Skeletal muscle cell (primary cell): ENCODE data around the gene RNF31.
A peak's percentile ranks its signal among the peaks of the same experiment; 100 is the strongest.

Experiments
- DNase-seq: peaks from one replicate; pipeline ENCODE4 v3.0.0-alpha.2; 2010; ENCODE audit warnings: low read depth
- H3K4me3 ChIP-seq: 2 replicates; pipeline ENCODE4 v1.5.1; 2011; ENCODE audit warnings: low read depth, mild to moderate bottlenecking, control low read depth, low read length, moderate library complexity

The RNF31 gene

DNA sequence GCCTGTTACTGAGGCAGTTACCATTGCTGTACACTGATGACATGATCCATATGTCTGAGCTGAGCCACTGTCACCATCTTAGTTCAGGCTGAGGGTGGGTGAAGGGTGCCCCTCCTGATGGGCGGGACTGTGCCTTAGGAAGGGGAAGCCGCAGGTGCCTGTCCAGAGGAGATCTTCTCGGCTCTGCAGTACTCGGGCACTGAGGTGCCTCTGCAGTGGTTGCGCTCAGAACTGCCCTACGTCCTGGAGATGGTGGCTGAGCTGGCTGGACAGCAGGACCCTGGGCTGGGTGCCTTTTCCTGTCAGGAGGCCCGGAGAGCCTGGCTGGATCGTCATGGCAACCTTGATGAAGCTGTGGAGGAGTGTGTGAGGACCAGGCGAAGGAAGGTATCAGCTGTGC, 3.7 kb downstream of the RNF31 start:
- no peak overlapping the region for H3K4me3 ChIP-seq

DNA sequence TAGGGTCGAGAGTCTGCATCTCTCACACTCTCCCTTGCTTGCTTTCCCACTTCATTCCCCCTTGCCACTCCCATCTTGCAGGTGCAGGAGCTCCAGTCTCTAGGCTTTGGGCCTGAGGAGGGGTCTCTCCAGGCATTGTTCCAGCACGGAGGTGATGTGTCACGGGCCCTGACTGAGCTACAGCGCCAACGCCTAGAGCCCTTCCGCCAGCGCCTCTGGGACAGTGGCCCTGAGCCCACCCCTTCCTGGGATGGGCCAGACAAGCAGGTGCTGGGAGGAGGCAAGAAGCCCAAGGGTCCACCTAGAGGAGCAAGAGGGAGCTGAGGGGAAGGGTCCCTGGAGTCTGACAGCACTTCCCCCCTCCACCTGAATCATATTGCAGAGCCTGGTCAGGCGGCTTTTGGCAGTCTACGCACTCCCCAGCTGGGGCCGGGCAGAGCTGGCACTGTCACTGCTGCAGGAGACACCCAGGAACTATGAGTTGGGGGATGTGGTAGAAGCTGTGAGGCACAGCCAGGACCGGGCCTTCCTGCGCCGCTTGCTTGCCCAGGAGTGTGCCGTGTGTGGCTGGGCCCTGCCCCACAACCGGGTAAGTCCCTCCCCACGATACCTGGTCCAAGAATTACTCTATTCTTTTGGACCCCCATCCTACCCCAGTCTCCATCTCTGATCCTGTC, 4.2 kb downstream of the RNF31 start:
- no peak for DNase-seq
- H3K4me3 ChIP-seq: no peak overlapping the region

More for the DNA sequence above, 3.7 kb downstream of the RNF31 start:
- no peak for DNase-seq

GRCh38 chr14:24155100-24155499, 7.8 kb downstream of the RNF31 start:
- DNase-seq: no peak
- H3K4me3 ChIP-seq: no peak overlapping the region

DNA sequence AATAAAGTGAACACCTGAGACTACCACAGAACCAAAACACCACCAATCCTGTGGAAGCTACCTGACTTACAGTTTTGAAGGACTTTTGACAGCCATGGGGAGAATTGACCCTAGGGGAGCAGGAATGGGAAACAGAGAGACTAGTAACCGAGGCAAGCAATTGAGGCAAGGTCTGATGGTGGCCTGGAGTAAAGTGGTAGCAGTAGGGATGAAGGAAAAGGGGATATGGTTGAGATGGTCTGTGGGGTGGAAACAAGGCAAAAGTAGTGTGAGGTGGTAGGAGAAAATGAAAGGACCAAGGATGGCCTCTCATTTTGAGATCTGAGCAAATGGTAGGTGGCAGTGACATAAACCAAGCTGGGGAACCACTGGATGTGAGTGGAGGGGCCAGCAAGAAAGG, 9.5 kb downstream of the RNF31 start:
- H3K4me3 ChIP-seq: no peak overlapping the region
- DNase-seq: no peak

DNA sequence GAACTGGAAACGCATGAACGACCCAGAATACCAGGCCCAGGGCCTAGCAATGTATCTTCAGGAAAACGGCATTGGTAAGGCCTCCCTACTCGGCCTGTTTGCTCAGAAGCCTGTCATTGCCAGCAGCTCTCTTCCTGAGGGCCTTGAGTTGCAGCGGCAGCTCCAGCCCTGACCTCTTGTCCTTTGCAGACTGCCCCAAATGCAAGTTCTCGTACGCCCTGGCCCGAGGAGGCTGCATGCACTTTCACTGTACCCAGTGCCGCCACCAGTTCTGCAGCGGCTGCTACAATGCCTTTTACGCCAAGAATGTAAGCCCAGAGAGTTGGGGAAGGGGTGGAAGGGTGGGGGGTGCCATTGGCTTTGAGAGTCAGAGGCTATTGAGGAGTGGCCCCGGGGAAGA, 10.0 kb downstream of the RNF31 start:
- no peak overlapping the region for H3K4me3 ChIP-seq

DNA sequence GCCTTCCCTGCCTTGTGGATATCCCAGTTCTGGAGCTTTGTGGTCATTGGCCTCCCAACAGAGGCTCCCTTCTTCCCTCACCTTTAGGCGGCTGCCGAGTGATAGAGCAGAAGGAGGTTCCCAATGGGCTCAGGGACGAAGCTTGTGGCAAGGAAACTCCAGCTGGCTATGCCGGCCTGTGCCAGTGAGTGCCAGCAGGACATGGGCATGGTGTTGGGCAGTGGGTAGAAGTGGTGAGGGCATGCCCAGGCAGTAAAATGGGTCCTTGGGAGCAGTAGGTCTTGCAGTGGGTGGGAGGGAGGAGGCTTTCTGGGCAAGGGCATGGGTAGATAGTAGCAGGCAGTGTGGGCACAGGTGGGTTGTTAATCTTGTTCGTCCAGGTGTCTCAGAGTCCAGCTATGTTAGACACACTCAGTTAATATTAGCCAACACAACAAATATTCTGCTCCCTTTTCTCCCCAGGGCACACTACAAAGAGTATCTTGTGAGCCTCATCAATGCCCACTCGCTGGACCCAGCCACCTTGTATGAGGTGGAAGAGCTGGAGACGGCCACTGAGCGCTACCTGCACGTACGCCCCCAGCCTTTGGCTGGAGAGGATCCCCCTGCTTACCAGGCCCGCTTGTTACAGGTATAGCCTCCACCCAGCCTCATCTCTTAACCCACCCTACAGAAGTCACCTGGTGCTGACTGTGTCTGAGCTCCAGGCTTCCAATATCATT, 12.6 kb downstream of the RNF31 start:
- DNase-seq: no peak
- no peak overlapping the region for H3K4me3 ChIP-seq

More for the DNA sequence above, 10.0 kb downstream of the RNF31 start:
- DNase-seq: no peak

- H3K4me3 ChIP-seq: no peak overlapping the region
- DNase-seq: no peak
These were observed 13.2 kb downstream of the RNF31 start for GRCh38 chr14:24160499-24160849.

- peak within 1 kb of the TSS; percentile 67 for H3K4me3 ChIP-seq
These were observed 13.8 kb downstream of the RNF31 start, which contains the start of gene IRF9 for GRCh38 chr14:24160850-24161804. Gene IRF9, plus strand, starts transcription at chr14:24161265. Its CDS starts 880 bp downstream, at chr14:24162145.

DNA sequence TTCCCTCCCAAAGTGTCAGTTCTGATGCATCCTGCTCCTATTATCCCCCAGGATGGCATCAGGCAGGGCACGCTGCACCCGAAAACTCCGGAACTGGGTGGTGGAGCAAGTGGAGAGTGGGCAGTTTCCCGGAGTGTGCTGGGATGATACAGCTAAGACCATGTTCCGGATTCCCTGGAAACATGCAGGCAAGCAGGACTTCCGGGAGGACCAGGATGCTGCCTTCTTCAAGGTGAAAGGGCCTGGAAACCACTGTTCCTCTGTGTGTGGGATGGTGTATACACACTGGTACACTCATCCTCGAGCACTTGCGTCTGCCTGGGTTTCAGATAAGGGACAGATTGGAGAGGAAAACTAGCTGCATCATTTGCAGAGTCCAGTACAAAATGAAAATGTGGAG, 14.8 kb downstream of the RNF31 start:
- DNase-seq: no peak
- H3K4me3 ChIP-seq: peak overlapping the region; percentile 67

More at GRCh38 chr14:24160850-24161804, 13.8 kb downstream of the RNF31 start, which contains the start of gene IRF9:
- peak; percentile 69 for DNase-seq

- H3K4me3 ChIP-seq: no peak overlapping the region
- DNase-seq: no peak
These were observed 17.3 kb downstream of the RNF31 start for GRCh38 chr14:24164518-24164991.

- no peak overlapping the region for H3K4me3 ChIP-seq
- no peak for DNase-seq
These were observed 18.5 kb downstream of the RNF31 start for GRCh38 chr14:24165785-24166184.

- no peak overlapping the region for H3K4me3 ChIP-seq
- DNase-seq: no peak
These were observed 20.3 kb downstream of the RNF31 start for GRCh38 chr14:24167469-24168114.

DNA sequence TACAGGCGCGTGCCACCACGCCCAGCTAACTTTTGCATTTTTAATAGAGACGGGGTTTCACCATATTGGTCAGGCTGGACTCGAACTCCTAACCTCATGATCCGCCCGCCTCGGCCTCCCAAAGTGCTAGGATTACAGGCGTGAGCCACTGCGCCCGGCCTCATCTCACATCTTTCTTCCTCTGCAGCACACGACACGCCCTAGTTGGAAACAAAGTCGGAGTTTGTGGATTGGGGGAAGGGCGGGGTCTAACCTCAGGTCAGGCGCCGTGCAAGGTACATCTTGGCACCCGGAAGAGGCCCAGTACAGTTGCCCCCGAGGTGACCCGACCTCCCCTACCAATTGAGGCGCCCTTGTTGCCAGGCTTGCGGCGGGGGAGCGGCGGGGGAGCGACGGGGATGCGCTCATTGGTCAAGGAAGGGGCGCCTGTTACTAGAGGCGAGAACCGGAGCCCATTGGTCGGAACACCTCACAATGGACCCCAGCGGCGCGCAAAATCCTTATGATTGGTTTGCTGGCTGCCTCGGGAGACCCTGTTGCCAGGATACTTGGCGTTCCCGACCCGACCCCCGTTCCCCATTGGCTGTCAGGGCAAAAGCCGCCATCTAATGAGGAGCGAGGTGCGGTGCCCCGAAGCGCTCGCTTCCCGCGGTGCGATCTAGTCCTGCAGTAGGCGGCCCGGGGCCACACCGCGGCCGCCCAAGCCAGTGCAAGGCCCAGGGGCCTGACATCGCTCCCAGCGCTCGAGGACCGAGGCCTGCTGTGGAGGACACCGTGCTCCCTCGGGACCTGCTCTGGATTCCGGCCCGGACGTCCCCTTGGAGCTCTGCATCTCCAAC, 24.3 kb downstream of the RNF31 start, which contains the start of gene REC8:
Gene REC8, plus strand, starts transcription at position 659 of the 839 bp plus-strand sequence. CDS start 473 bp downstream, outside the sequence.
- peak within 1 kb of the TSS; percentile 30 for H3K4me3 ChIP-seq
- DNase-seq: no peak

DNA sequence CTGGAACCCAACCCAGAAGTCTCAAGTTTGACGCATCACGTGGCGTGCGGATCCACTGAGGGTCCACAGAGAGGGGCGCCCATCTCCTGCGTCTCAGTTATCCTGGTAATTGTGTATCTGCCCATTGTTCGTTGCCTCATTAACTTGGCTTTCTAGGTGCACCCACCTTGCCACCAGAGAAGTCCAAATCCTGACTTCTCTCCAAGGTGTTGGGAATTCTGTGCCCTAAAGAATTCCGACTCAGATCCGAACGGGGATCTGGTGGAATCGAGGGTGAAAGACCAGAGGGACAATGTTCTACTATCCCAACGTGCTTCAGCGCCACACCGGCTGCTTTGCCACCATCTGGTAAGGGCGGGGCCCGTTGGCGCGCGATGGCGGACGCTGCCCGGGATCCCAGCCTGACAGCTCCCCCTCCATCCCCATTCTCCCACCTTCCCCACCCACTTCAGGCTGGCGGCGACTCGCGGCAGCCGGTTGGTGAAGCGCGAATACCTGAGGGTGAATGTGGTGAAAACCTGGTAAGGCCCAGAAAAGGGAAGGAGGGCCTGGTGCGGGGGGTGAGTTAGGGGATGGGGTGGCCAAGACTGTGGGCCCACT, 25.1 kb downstream of the RNF31 start:
- H3K4me3 ChIP-seq: peak overlapping the region; percentile 30
- DNase-seq: no peak

DNA sequence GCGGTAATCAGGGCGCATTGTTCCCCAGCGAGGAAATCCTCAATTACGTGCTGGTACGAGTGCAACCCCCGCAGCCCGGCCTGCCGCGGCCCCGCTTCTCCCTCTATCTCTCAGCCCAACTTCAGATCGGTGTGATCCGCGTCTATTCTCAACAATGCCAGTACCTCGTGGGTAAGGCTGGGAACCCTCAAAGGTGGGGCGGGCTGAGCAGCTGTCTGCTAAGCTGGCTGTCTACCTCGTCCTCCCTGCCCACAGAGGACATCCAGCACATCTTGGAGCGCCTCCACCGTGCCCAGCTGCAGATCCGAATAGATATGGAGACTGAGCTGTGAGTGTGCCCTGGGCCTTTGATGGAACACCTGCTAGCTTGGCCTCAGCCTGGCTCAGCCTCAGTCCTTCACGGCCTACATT, 25.6 kb downstream of the RNF31 start:
- no peak for DNase-seq
- no peak overlapping the region for H3K4me3 ChIP-seq

DNA sequence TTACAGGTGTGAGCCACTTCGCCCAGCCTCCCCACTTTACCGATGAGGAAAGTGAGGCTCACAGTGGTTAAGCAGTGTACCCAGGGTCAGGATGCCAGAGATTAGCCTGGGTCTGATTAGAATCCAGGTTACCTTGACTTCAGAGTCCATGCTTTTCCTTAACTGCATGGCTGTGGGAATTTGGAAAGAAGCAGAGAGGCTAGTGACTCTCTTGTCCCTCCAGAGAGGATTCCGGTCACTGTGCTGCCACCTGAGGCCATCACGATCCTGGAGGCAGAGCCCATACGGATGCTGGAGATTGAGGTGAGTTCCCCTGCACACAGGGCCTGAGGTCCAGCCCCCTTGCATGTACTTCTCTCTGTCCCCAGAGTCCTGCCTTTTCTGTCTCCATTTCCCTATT, 29.3 kb downstream of the RNF31 start:
- no peak for DNase-seq
- no peak overlapping the region for H3K4me3 ChIP-seq

GRCh38 chr14:24177041-24177825, 29.9 kb downstream of the RNF31 start:
- no peak for DNase-seq
- no peak overlapping the region for H3K4me3 ChIP-seq
